NCI-H226 (cell line): ENCODE measurements around the gene SERPINB2.
A peak's percentile ranks its signal among the peaks of the same experiment; 100 is the strongest.
"Not testable (repeated sequence)": the region's sequence is repeated elsewhere in the genome, so short reads cannot be mapped to it uniquely, and the experiment has no call there.

ENCODE experiments used
- DNase-seq: peaks from one replicate; pipeline ENCODE4 v3.0.0-alpha.2; 2015

SERPINB2 gene

GRCh38 chr18:63940008-63940407 lies 52.5 kb downstream of the SERPINB2 start:
- no peak for DNase-seq

DNA sequence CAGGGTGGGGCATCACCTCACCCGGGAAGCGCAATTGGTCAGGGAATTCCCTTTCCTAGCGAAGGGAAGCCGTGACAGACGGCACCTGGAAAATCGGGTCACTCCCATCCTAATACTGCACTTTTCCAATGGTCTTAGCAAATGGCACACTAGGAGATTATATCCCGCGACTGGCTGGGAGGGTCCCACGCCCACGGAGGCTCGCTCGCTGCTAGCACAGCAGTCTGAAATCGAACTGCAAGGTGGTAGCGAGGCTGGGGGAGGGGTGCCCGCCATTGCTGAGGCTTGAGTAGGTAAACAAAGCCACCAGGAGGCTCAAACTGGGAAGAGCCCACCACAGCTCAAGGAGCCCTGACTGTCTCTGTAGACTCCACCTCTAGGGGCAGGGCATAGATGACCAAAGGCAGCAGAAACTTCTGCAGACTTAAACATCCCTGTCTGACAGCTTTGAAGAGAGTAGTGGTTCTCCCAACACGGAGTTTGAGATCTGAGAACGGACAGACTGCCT lies 53.1 kb downstream of the SERPINB2 start:
- not testable (repeated sequence) for DNase-seq

GRCh38 chr18:63947051-63947790 lies 59.7 kb downstream of the SERPINB2 start:
- DNase-seq = no peak

- DNase-seq = no peak
Measured at GRCh38 chr18:63949068-63949737, 61.7 kb downstream of the SERPINB2 start, which contains the start of gene HMSD. Gene HMSD (plus strand): TSS chr18:63949301. CDS start chr18:63953456, 4,155 bp downstream.

DNA sequence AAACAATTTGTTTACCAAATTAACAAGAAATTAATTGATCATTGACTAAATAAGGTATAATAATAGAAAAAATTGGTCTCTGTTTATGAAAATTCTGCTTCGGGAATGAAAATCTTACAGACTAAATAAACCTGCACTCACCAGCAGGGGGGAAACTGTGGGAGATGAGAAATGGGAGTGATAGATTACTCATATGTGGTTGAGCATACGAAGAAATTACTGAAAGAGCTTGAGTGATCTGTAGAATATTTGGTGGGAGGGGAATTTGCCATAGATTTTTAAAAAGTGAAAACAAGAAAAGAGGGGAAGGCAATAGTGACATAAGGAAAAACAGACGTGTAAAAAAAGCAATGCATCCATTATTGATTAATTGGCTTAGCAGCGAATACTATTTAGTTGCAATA lies 63.8 kb downstream of the SERPINB2 start:
- peak; percentile 26 for DNase-seq
